H1 (cell line): Measurements from ENCODE around the gene DIAPH2. TPM values are rescaled to one million over a fixed set of nuclear protein-coding genes. Genes with fewer than 3 reads are reported as not detected.

Experiments used
- ATF2 ChIP-seq: IDR thresholded peaks from 2 replicates; pipeline ENCODE4 v1.6.1; 2012; ENCODE audit warnings: low read length, inconsistent platforms
- CHD7 ChIP-seq: fragments of 300-600 bp; sonication (generic); IDR thresholded peaks from 2 replicates; pipeline ENCODE4 v1.7.1; 2012; ENCODE audit warnings: low read length, moderate library complexity, mild to moderate bottlenecking, inconsistent platforms; ENCODE audit not compliant: insufficient replicate concordance
- GABPA ChIP-seq: IDR thresholded peaks from 2 replicates; pipeline ENCODE4 v1.6.1; 2011; ENCODE audit warnings: mild to moderate bottlenecking, low read length, moderate library complexity, borderline replicate concordance; ENCODE audit not compliant: insufficient read depth
- HDAC6 ChIP-seq: IDR thresholded peaks from one replicate; pipeline ENCODE4 v1.7.1; 2012; ENCODE audit warnings: low read depth, mild to moderate bottlenecking, inconsistent platforms, low read length, moderate library complexity
- PHF8 ChIP-seq: fragments of 200-600 bp; sonication (generic); conservative IDR thresholded peaks from 2 replicates; pipeline ENCODE4 v1.7.1; 2012; ENCODE audit warnings: low read depth, mild to moderate bottlenecking, inconsistent platforms, low read length, moderate library complexity
- RBBP5 ChIP-seq: IDR thresholded peaks from 2 replicates; pipeline ENCODE4 v1.7.1; 2012; ENCODE audit warnings: low read depth, mild to moderate bottlenecking, inconsistent platforms, low read length, moderate library complexity, borderline replicate concordance
- polyA plus RNA-seq, 7 experiments: library from polyadenylated mRNA; depleted of rRNA in 3 of 7; stranded (reverse) in 5 of 7; unstranded in 2 of 7; fragments of >200 nt in 5 of 7; fragments of 200-250 nt in 2 of 7; gene quantifications; 1 replicate in 5 of 7; 2 replicates in 1 of 7; 4 replicates in 1 of 7; pipeline versions ENCODE4 v1.2.1 to v1.2.3, GENCODE V29; 2011 to 2013; ENCODE audit warnings: missing spikeins in 2 of 7, mixed read lengths in 2 of 7
- total RNA-seq: library from RNA; stranded (reverse); fragmentation: NEBNext Ultra II Directional; extraction: Animal tissue kit (Norgen Biotek cat#: 25700); gene quantifications from 2 replicates; pipeline ENCODE4 v1.2.1, GENCODE V29; 2021

DIAPH2 gene
- total and polyA plus RNA-seq, 2 of the 8 experiments (the other 6 are each of a cell fraction or from before 2014, with no cell fraction given), result 4.4 to 24.3 TPM

DNA sequence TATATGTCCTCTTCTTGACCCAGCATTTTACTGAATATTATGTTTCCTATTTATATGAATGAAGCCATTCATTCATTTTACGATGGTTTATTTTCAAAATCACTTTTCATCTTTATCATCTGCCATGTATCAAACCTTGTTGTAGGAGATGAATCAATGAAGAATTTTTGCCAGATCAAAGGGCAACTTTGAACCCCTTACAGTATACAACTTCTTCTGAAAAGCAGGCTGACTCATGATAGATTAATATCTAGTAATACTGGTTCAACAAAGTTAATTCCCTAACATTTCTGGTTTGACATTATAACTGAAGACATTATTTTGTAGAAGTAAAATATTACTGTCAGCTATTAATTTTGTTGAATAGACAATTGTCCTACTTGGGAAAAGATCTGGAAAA lies 425.1 kb downstream of the DIAPH2 start (continued):
- TF ChIP-seq GABPA (no peak), HDAC6 (no peak), ATF2 (no peak), PHF8 (no peak), RBBP5 (no peak), CHD7 (no peak)
- TF ChIP-seq, all 59 proteins: peak for 0
